GM18499 (cell line): ENCODE data around the gene CDPF1.

Source experiments
- ATAC-seq: cut with Tn5 transposase; IDR thresholded peaks from one replicate; pipeline ENCODE4 v1.9.1; 2021; ENCODE audit warnings: moderate number of reproducible peaks; ENCODE audit not compliant: insufficient read depth, unreplicated experiment

Gene CDPF1

GRCh38 chr22:46195487-46196165, 54.5 kb downstream of the CDPF1 start:
- ATAC-seq: no peak
